Measurements from ENCODE around the gene RASA3. TPM values are rescaled to one million over a fixed set of nuclear protein-coding genes. Genes with fewer than 3 reads are reported as not detected.

RASA3 gene
- total RNA-seq, 1 experiment from 2014 or later: 18.6 TPM

- H3K4me3 ChIP-seq (replicated peaks in 1 of 2; ENCODE audit: low read depth in 1 of 2, low read length in 2 of 2): no peak overlapping the region
- no peaks in the 10 kb centered on the region for H3K79me2 ChIP-seq (ENCODE audit: insufficient read depth, low read length)
- no peaks in the 10 kb centered on the region for H3K4me1 ChIP-seq (ENCODE audit: control insufficient read depth in 1 of 2, insufficient read depth in 2 of 2, low read length in 2 of 2)
- CTCF ChIA-PET: no interaction called here
- DNase-seq (ENCODE audit: low read depth, low spot score): no peak
- no peaks in the 10 kb centered on the region for H3K27me3 ChIP-seq (ENCODE audit: insufficient read depth, low read length)
- no peaks in the 10 kb centered on the region for H4K20me1 ChIP-seq (ENCODE audit: insufficient read depth)
- TF ChIP-seq ZFX (IDR thresholded peaks at IDR 0.05) (no peak), ZNF274 (IDR thresholded peaks at IDR 0.05; ENCODE audit: low read depth, low read length) (no peak), ATF3 (IDR thresholded peaks at IDR 0.05) (no peak)
- intact Hi-C loops (cut with micrococcal nuclease): no loop called here
- no peaks in the 10 kb centered on the region for H3K9me3 ChIP-seq (ENCODE audit: control insufficient read depth in 1 of 2, insufficient read depth in 1 of 2, low read depth in 1 of 2, low read length in 2 of 2)
- H3K9ac ChIP-seq (ENCODE audit: low read length): no peak overlapping the region
- H3K27ac ChIP-seq (ENCODE audit: low read depth, low read length): no peak overlapping the region
- RAD21 ChIA-PET (ENCODE audit: low non-redundant PET in 1 of 2, low total read pairs in 2 of 2, uncharacterized antibody in 2 of 2, unreplicated experiment in 2 of 2): no interaction called here
- no peaks in the 10 kb centered on the region for H3K9me2 ChIP-seq (ENCODE audit: insufficient read depth)
- no TSS peak for BruUV-seq (replicated peaks)
- H3K4me2 ChIP-seq (ENCODE audit: low read length): no peak overlapping the region
- no peak overlapping the region for H2AFZ ChIP-seq (ENCODE audit: low read depth, low read length, poor library complexity, severe bottlenecking)
- POLR2A ChIA-PET: no interaction called here
- H3K36me3 ChIP-seq (ENCODE audit: control insufficient read depth in 1 of 2, insufficient read depth in 2 of 2, low read length in 2 of 2): no peaks in the 10 kb centered on the region
- ATAC-seq: no peak
Observed at GRCh38 chr13:113996912-113997745, 135.3 kb downstream of the RASA3 start.

DNA sequence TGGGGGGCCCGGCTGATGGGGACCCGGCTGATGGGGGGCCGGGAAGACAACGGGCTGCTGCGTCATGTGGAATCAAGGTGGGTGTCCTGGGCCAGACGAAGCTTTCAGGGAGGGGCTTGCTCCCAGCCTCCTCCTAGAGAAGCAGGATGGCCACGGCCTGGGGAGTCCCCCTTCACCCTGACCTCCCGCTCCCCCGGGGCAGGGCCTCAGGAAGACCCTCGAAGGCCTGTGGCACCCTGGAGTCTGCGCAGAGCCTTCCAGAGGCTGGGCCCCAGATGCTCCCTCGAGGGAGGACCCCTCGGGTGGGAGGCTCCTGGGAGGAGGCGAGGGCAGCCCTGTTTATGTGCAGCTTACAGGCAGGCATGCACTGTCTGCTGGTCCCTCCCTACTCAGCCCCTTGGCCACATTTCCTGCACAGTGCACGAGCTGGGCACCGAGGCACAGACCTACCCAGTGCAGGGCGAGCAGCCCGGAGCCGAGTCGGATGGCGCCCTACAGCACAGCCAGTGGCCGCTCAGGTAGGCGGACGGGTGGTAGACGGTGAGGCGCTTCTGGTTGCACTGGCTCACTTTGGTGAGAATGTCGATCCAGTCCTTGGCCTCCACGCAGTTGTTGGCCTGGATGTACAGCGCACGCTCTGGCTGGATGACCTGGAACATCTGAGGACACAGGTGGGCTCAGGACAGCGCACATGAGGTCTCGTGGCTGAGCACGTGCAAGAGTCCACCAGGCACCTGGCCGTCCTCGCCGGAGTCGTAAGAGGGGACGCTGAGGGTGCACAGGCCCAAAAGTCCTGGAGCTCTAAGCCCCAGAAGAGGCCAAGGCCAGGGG is 136.1 kb downstream of the RASA3 start:
- POLR2A ChIA-PET: no interaction called here
- ATAC-seq (peak; percentile 25), DNase-seq (ENCODE audit: low read depth, low spot score) (no peak)
- RAD21 ChIA-PET (ENCODE audit: low non-redundant PET in 1 of 2, low total read pairs in 2 of 2, uncharacterized antibody in 2 of 2, unreplicated experiment in 2 of 2): no interaction called here
- Histone ChIP-seq H3K36me3 (ENCODE audit: control insufficient read depth in 1 of 2, insufficient read depth in 2 of 2, low read length in 2 of 2) (peaks cover under 1 to 3% of the 10 kb centered on the region in 2 experiments; a peak in 2 of 4 replicates), H3K4me3 (replicated peaks in 1 of 2; ENCODE audit: low read depth in 1 of 2, low read length in 2 of 2) (no peak overlapping the region), H4K20me1 (ENCODE audit: insufficient read depth) (no peaks in the 10 kb centered on the region), H3K9ac (ENCODE audit: low read length) (no peak overlapping the region), H2AFZ (ENCODE audit: low read depth, low read length, poor library complexity, severe bottlenecking) (no peak overlapping the region), H3K4me1 (ENCODE audit: control insufficient read depth in 1 of 2, insufficient read depth in 2 of 2, low read length in 2 of 2) (no peaks in the 10 kb centered on the region), H3K9me3 (ENCODE audit: control insufficient read depth in 1 of 2, insufficient read depth in 1 of 2, low read depth in 1 of 2, low read length in 2 of 2) (no peaks in the 10 kb centered on the region), H3K4me2 (ENCODE audit: low read length) (no peak overlapping the region), H3K27me3 (ENCODE audit: insufficient read depth, low read length) (no peaks in the 10 kb centered on the region), H3K27ac (ENCODE audit: low read depth, low read length) (no peak overlapping the region), H3K79me2 (ENCODE audit: insufficient read depth, low read length) (no peaks in the 10 kb centered on the region), H3K9me2 (ENCODE audit: insufficient read depth) (no peaks in the 10 kb centered on the region)
- CTCF ChIA-PET: no interaction called here
- intact Hi-C loops (cut with micrococcal nuclease): no loop called here
- TF ChIP-seq POLR2AphosphoS5 (IDR thresholded peaks at IDR 0.05; ENCODE audit: low read depth, low read length): no peak
- TF ChIP-seq YY1 (IDR thresholded peaks at IDR 0.05; ENCODE audit: extremely low read depth, insufficient replicate concordance, low read depth, low read length): no peak
- no peak for TF ChIP-seq SRF (IDR thresholded peaks at IDR 0.05; ENCODE audit: low read depth)
- no peak for TF ChIP-seq CBX3 (IDR thresholded peaks at IDR 0.05; ENCODE audit: low read depth)
- TF ChIP-seq RAD21 (IDR thresholded peaks at IDR 0.05; ENCODE audit: low read depth): no peak
- TF ChIP-seq EGR1 (IDR thresholded peaks at IDR 0.05; ENCODE audit: low read depth): no peak
- no peak for TF ChIP-seq REST (IDR thresholded peaks at IDR 0.05; ENCODE audit: low read depth)
- TF ChIP-seq ZBTB33 (IDR thresholded peaks at IDR 0.05; ENCODE audit: extremely low read depth, insufficient replicate concordance, low read length): no peak
- TF ChIP-seq EZH2 (IDR thresholded peaks at IDR 0.05): no peak
- BruUV-seq (replicated peaks): no TSS peak

All from HCT116 (cell line).